HCT116 (cell line): ENCODE results near the gene PLCB1. TPM values are rescaled to one million over a fixed set of nuclear protein-coding genes. Genes with fewer than 3 reads are reported as not detected.

Experiments
- ATAC-seq: fragments of 200-7000 bp; cut with Tn5 transposase; 2 replicates; pipeline ENCODE4 v1.9.1; 2020; ENCODE audit warnings: mild to moderate bottlenecking, moderate library complexity
- BruUV-seq: library from RNA; stranded (reverse); fragments of 400-500 nt; replicated peaks from 2 replicates; lab custom pipeline; 2021; lab: Mats Ljungman, UMichigan
- CTCF ChIA-PET: fragments of 300-600 bp; sonication (Branson Sonifier 250); formaldehyde crosslinking; loops from one replicate; lab custom pipeline; 2021; ENCODE audit warnings: antibody characterized with exemption; lab: Charles Lee
- POLR2A ChIA-PET: fragments of 300-600, 350-600 bp; sonication (Branson Sonifier 250); formaldehyde crosslinking; loops from one replicate; lab custom pipeline; 2021; ENCODE audit warnings: antibody characterized with exemption; lab: Charles Lee
- RAD21 ChIA-PET, 2 experiments: fragments of 300-600 bp; sonication (Branson Sonifier 250); formaldehyde crosslinking; loops; one replicate each; lab custom pipeline; 2023; ENCODE audit warnings: low total read pairs in 2 of 2; ENCODE audit not compliant: uncharacterized antibody in 2 of 2, unreplicated experiment in 2 of 2, low non-redundant PET in 1 of 2; lab: Charles Lee
- DNase-seq: peaks from one replicate; pipeline ENCODE4 v3.0.0-alpha.2; 2010; ENCODE audit warnings: low read depth, low spot score
- H2AFZ ChIP-seq: fragments of 200-600 bp; shearing (Covaris generic), sonication (generic); 2 replicates; pipeline ENCODE4 v1.6.1; 2017; ENCODE audit warnings: low read depth, mixed run types, mixed read lengths, antibody characterized with exemption, low read length; ENCODE audit not compliant: poor library complexity, severe bottlenecking
- H3K27ac ChIP-seq: 2 replicates; pipeline ENCODE4 v1.5.1; 2012; ENCODE audit warnings: low read depth, low read length
- H3K27me3 ChIP-seq: fragments of 200-600 bp; sonication (generic); 2 replicates; pipeline ENCODE4 v1.6.1; 2016; ENCODE audit warnings: mixed run types, low read length, mixed read lengths; ENCODE audit not compliant: insufficient read depth
- H3K36me3 ChIP-seq, 2 experiments: fragments of 200-500 bp in 1 of 2; fragments of 200-600 bp in 1 of 2; sonication (Bioruptor generic) in 1 of 2; sonication (generic) in 1 of 2; 2 replicates each; pipeline versions ENCODE4 v1.5.1 to v1.6.1; 2014 to 2016; ENCODE audit warnings: low read length in 2 of 2, inconsistent platforms in 1 of 2, mixed read lengths in 1 of 2, mixed run types in 1 of 2; ENCODE audit not compliant: insufficient read depth in 2 of 2, control insufficient read depth in 1 of 2
- H3K4me1 ChIP-seq, 2 experiments: fragments of 200-600 bp in 1 of 2; sonication (generic) in 1 of 2; 2 replicates each; pipeline versions ENCODE4 v1.5.1 to v1.6.1; 2012 to 2017; ENCODE audit warnings: low read length in 2 of 2, inconsistent platforms in 1 of 2, mild to moderate bottlenecking in 1 of 2, mixed read lengths in 1 of 2, mixed run types in 1 of 2, moderate library complexity in 1 of 2; ENCODE audit not compliant: insufficient read depth in 2 of 2, control insufficient read depth in 1 of 2
- H3K4me2 ChIP-seq: fragments of 200-600 bp; sonication (generic); 2 replicates; pipeline ENCODE4 v1.6.1; 2017; ENCODE audit warnings: mixed run types, low read length, mixed read lengths
- H3K4me3 ChIP-seq, 2 experiments: fragments of 200-600 bp in 1 of 2; sonication (generic) in 1 of 2; replicated peaks in 1 of 2; 2 replicates each; pipeline ENCODE4 v1.5.1; 2011 to 2016; ENCODE audit warnings: low read length in 2 of 2, control low read depth in 1 of 2, low read depth in 1 of 2, mild to moderate bottlenecking in 1 of 2, mixed read lengths in 1 of 2, mixed run types in 1 of 2
- H3K79me2 ChIP-seq: fragments of 200-600 bp; sonication (generic); 2 replicates; pipeline ENCODE4 v1.6.1; 2017; ENCODE audit warnings: mild to moderate bottlenecking, mixed run types, low read length, moderate library complexity, mixed read lengths; ENCODE audit not compliant: insufficient read depth
- H3K9ac ChIP-seq: fragments of 200-600 bp; sonication (generic); 2 replicates; pipeline ENCODE4 v1.6.1; 2016; ENCODE audit warnings: low read length, mixed read lengths
- H3K9me2 ChIP-seq: fragments of 200-600 bp; sonication (generic), shearing (Covaris generic); 2 replicates; pipeline ENCODE4 v1.6.1; 2017; ENCODE audit warnings: mixed run types, mild to moderate bottlenecking, moderate library complexity; ENCODE audit not compliant: insufficient read depth
- H3K9me3 ChIP-seq, 2 experiments: fragments of 200-500 bp in 1 of 2; fragments of 200-600 bp in 1 of 2; sonication (Bioruptor generic) in 1 of 2; sonication (generic) in 1 of 2; 2 replicates each; pipeline ENCODE4 v1.6.1; 2014 to 2017; ENCODE audit warnings: low read length in 2 of 2, mixed read lengths in 2 of 2, inconsistent platforms in 1 of 2, low read depth in 1 of 2, mild to moderate bottlenecking in 1 of 2, mixed run types in 1 of 2, moderate library complexity in 1 of 2; ENCODE audit not compliant: control insufficient read depth in 1 of 2, insufficient read depth in 1 of 2
- H4K20me1 ChIP-seq: fragments of 200-600 bp; sonication (generic), shearing (Covaris generic); 2 replicates; pipeline ENCODE4 v1.6.1; 2017; ENCODE audit warnings: mixed run types, mild to moderate bottlenecking, moderate library complexity; ENCODE audit not compliant: insufficient read depth
- CEBPB ChIP-seq: IDR thresholded peaks from 2 replicates; pipeline ENCODE4 v1.6.1; 2012; ENCODE audit warnings: low read depth
- EGR1 ChIP-seq: IDR thresholded peaks from 2 replicates; pipeline ENCODE4 v1.6.1; 2012; ENCODE audit warnings: low read depth
- ELF1 ChIP-seq: IDR thresholded peaks from 2 replicates; pipeline ENCODE4 v1.6.1; 2012; ENCODE audit warnings: low read depth, borderline replicate concordance
- EZH2 ChIP-seq: fragments of 200-600 bp; sonication (generic); IDR thresholded peaks from 2 replicates; pipeline ENCODE4 v1.6.1; 2017; ENCODE audit warnings: antibody characterized with exemption, mixed run types
- EZH2phosphoT487 ChIP-seq: fragments of 200-600 bp; IDR thresholded peaks from 2 replicates; pipeline ENCODE4 v1.6.1; 2018; ENCODE audit warnings: antibody characterized with exemption, borderline replicate concordance
- FOSL1 ChIP-seq: IDR thresholded peaks from 2 replicates; pipeline ENCODE4 v1.6.1; 2012; ENCODE audit warnings: low read depth
- JUND ChIP-seq: IDR thresholded peaks from 2 replicates; pipeline ENCODE4 v1.6.1; 2012
- POLR2A ChIP-seq: IDR thresholded peaks from 2 replicates; pipeline ENCODE4 v1.7.0; 2011; ENCODE audit warnings: borderline replicate concordance; ENCODE audit not compliant: insufficient read depth, insufficient read length; ENCODE audit errors: extremely low read depth
- POLR2AphosphoS5 ChIP-seq: IDR thresholded peaks from 2 replicates; pipeline ENCODE4 v1.6.1; 2011; ENCODE audit warnings: mild to moderate bottlenecking, low read depth, low read length, moderate library complexity
- RAD21 ChIP-seq: IDR thresholded peaks from 2 replicates; pipeline ENCODE4 v1.6.1; 2012; ENCODE audit warnings: low read depth, mild to moderate bottlenecking
- REST ChIP-seq: IDR thresholded peaks from 2 replicates; pipeline ENCODE4 v1.6.1; 2012; ENCODE audit warnings: low read depth
- SP1 ChIP-seq: IDR thresholded peaks from 2 replicates; pipeline ENCODE4 v1.6.1; 2012; ENCODE audit warnings: low read depth
- SRF ChIP-seq: IDR thresholded peaks from 2 replicates; pipeline ENCODE4 v1.6.1; 2012; ENCODE audit warnings: low read depth
- YY1 ChIP-seq: IDR thresholded peaks from 2 replicates; pipeline ENCODE4 v1.6.1; 2011; ENCODE audit warnings: low read length, low read depth, moderate library complexity, mild to moderate bottlenecking; ENCODE audit not compliant: insufficient replicate concordance; ENCODE audit errors: extremely low read depth
- ZBTB33 ChIP-seq: IDR thresholded peaks from 2 replicates; pipeline ENCODE4 v1.6.1; 2011; ENCODE audit warnings: mild to moderate bottlenecking, low read length, moderate library complexity; ENCODE audit not compliant: insufficient replicate concordance; ENCODE audit errors: extremely low read depth
- ZFX ChIP-seq: fragments of 450-650 bp; IDR thresholded peaks from 2 replicates; pipeline ENCODE4 v1.6.1; 2017
- ZNF274 ChIP-seq: fragments of 200-500 bp; sonication (Bioruptor generic); IDR thresholded peaks from 2 replicates; pipeline ENCODE4 v1.6.1; 2014; ENCODE audit warnings: mild to moderate bottlenecking, low read depth, low read length, inconsistent platforms
- intact Hi-C: fragments of 100-400 bp; cut with micrococcal nuclease; formaldehyde crosslinking; loops from 2 replicates; pipeline ENCODE4 v1.10.0; 2022
- total RNA-seq: library from RNA; stranded (reverse); gene quantifications from one replicate; pipeline ENCODE4 v1.2.1, GENCODE V29; 2021; ENCODE audit not compliant: unreplicated experiment
- TF ChIP-seq, protein P1 (sequence below), 3 experiments: fragments of 200-600 bp in 1 of 3; sonication (generic) in 1 of 3; IDR thresholded peaks in 2 of 3; conservative IDR thresholded peaks in 1 of 3; 2 replicates each; pipeline ENCODE4 v1.5.1; 2012 to 2017; ENCODE audit warnings: low read depth in 2 of 3, low read length in 2 of 3, antibody characterized with exemption in 1 of 3, borderline replicate concordance in 1 of 3, control low read depth in 1 of 3, mild to moderate bottlenecking in 1 of 3, mixed read lengths in 1 of 3, mixed run types in 1 of 3, moderate library complexity in 1 of 3; ENCODE audit not compliant: insufficient read depth in 1 of 3

The PLCB1 gene
- total RNA-seq, 1 experiment from 2014 or later, result 15.8 TPM

- Histone ChIP-seq H3K79me2 (no peaks in the 10 kb centered on the region), H2AFZ (no peak overlapping the region), H3K4me1 (no peaks in the 10 kb centered on the region), H3K9me3 (no peaks in the 10 kb centered on the region), H3K27ac (no peak overlapping the region), H3K9me2 (no peaks in the 10 kb centered on the region), H3K4me2 (no peak overlapping the region), H3K4me3 (no peak overlapping the region), H4K20me1 (no peaks in the 10 kb centered on the region), H3K27me3 (no peaks in the 10 kb centered on the region), H3K36me3 (no peaks in the 10 kb centered on the region), H3K9ac (no peak overlapping the region)
- DNase-seq, result no peak
- BruUV-seq, result no TSS peak
- ATAC-seq, result no peak
- ChIA-PET POLR2A (no interaction called here), CTCF (no interaction called here), RAD21 (no interaction called here)
- intact Hi-C loops, result no loop called here
- no peak for TF ChIP-seq CEBPB
- no peak for TF ChIP-seq ZFX
- no peak for TF ChIP-seq ZBTB33
- no peak for TF ChIP-seq YY1
- no peak for TF ChIP-seq JUND
- no peak for TF ChIP-seq FOSL1
- no peak for TF ChIP-seq RAD21
- no peak for TF ChIP-seq ZNF274
- TF ChIP-seq SP1, result no peak
- no peak for TF ChIP-seq POLR2A
- TF ChIP-seq REST, result no peak
- TF ChIP-seq SRF, result no peak
- TF ChIP-seq EGR1, result no peak
- TF ChIP-seq, protein P1, sequence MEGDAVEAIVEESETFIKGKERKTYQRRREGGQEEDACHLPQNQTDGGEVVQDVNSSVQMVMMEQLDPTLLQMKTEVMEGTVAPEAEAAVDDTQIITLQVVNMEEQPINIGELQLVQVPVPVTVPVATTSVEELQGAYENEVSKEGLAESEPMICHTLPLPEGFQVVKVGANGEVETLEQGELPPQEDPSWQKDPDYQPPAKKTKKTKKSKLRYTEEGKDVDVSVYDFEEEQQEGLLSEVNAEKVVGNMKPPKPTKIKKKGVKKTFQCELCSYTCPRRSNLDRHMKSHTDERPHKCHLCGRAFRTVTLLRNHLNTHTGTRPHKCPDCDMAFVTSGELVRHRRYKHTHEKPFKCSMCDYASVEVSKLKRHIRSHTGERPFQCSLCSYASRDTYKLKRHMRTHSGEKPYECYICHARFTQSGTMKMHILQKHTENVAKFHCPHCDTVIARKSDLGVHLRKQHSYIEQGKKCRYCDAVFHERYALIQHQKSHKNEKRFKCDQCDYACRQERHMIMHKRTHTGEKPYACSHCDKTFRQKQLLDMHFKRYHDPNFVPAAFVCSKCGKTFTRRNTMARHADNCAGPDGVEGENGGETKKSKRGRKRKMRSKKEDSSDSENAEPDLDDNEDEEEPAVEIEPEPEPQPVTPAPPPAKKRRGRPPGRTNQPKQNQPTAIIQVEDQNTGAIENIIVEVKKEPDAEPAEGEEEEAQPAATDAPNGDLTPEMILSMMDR (IDR thresholded peaks at IDR 0.05 in 2 of 3, conservative IDR thresholded peaks at IDR 0.05 in 1 of 3; ENCODE audit: borderline replicate concordance in 1 of 3, insufficient read depth in 1 of 3, low read depth in 2 of 3, low read length in 2 of 3), result no peak
- no peak for TF ChIP-seq POLR2AphosphoS5
- TF ChIP-seq EZH2, result no peak
- TF ChIP-seq ELF1, result no peak
- TF ChIP-seq EZH2phosphoT487, result no peak
These were observed 777.5 kb downstream of the PLCB1 start for GRCh38 chr20:8909596-8909995.
